ENCODE measurements around the gene PAWR.

DNA sequence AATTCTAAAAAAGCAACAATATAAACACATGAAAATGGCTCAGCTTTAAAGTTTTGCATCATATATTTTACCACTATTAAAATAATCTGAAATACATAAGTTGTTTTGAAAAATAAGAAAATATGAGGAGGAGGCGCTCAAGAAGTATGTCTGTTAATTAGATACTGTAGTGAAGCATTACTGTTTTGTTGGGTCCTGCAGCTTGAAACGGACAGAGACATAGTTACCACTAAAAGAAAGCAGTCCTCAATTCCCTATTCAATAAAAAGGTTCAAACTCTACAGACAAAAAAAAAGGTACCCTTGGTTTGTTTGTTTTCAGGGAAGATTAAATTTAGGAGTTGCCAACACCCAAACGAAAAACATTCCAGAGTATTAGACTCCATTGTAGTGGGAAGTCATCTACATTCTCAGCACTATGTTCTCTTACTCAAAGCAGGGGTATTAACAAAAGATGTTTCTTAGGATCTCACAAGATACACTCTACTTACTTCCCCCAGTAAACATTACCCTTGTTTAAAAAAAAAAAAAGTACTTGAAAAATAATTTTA, 3.0 kb downstream of the PAWR start:
- TF ChIP-seq, protein P1, sequence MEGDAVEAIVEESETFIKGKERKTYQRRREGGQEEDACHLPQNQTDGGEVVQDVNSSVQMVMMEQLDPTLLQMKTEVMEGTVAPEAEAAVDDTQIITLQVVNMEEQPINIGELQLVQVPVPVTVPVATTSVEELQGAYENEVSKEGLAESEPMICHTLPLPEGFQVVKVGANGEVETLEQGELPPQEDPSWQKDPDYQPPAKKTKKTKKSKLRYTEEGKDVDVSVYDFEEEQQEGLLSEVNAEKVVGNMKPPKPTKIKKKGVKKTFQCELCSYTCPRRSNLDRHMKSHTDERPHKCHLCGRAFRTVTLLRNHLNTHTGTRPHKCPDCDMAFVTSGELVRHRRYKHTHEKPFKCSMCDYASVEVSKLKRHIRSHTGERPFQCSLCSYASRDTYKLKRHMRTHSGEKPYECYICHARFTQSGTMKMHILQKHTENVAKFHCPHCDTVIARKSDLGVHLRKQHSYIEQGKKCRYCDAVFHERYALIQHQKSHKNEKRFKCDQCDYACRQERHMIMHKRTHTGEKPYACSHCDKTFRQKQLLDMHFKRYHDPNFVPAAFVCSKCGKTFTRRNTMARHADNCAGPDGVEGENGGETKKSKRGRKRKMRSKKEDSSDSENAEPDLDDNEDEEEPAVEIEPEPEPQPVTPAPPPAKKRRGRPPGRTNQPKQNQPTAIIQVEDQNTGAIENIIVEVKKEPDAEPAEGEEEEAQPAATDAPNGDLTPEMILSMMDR (conservative IDR thresholded peaks at IDR 0.05) = no peak
- TF ChIP-seq EZH2 (IDR thresholded peaks at IDR 0.05; ENCODE audit: low read depth) = no peak
